Mesodermal cell (in vitro differentiated cells): Measurements from ENCODE around the gene ARPC1B.
"Not testable (repeated sequence)": the region's sequence is repeated elsewhere in the genome, so short reads cannot be mapped to it uniquely, and the experiment has no call there.

ENCODE experiments used
- H3K27ac ChIP-seq: 2 replicates; pipeline ENCODE4 v1.7.0; 2013; ENCODE audit warnings: mild to moderate bottlenecking, low read depth, low read length, moderate library complexity; ENCODE audit not compliant: severe bottlenecking
- H3K36me3 ChIP-seq: 2 replicates; pipeline ENCODE4 v1.7.1; 2013; ENCODE audit warnings: mild to moderate bottlenecking, low read length, moderate library complexity; ENCODE audit not compliant: control insufficient read depth, insufficient read depth
- H3K4me1 ChIP-seq: one replicate; pipeline ENCODE4 v1.7.1; 2013; ENCODE audit warnings: mild to moderate bottlenecking, low read length; ENCODE audit not compliant: insufficient read depth, control insufficient read depth, poor library complexity, severe bottlenecking
- H3K4me3 ChIP-seq: 2 replicates; pipeline ENCODE4 v1.7.0; 2013; ENCODE audit warnings: low read length, control low read depth, mild to moderate bottlenecking; ENCODE audit not compliant: insufficient read depth, poor library complexity, severe bottlenecking; ENCODE audit errors: extremely low read depth
- H3K9me3 ChIP-seq: 2 replicates; pipeline ENCODE4 v1.7.1; 2013; ENCODE audit warnings: mild to moderate bottlenecking, low read length, moderate library complexity; ENCODE audit not compliant: control insufficient read depth
- WGBS, 2 experiments: methylation state at CpG; one replicate each; pipeline ENCODE4 v1.1.5; 2013; ENCODE audit warnings: missing lambda C conversion rate in 2 of 2; ENCODE audit not compliant: insufficient coverage in 2 of 2; 5-methylcytosine and 5-hydroxymethylcytosine counted together

The ARPC1B gene

GRCh38 chr7:99369767-99370391 is 4.7 kb upstream of the ARPC1B start:
- WGBS, 2 experiments = 86 to 88% methylated on average over 7 to 8 of the region's 9 CpGs
- Histone ChIP-seq H3K36me3 (peaks cover 23% of the 10 kb centered on the region), H3K9me3 (no peaks in the 10 kb centered on the region), H3K4me3 (no peak overlapping the region), H3K27ac (no peak overlapping the region), H3K4me1 (peaks cover 17% of the 10 kb centered on the region)

- Histone ChIP-seq H3K4me1 (peaks cover 17% of the 10 kb centered on the region), H3K27ac (no peak overlapping the region), H3K9me3 (no peaks in the 10 kb centered on the region), H3K4me3 (no peak overlapping the region), H3K36me3 (peaks cover 12% of the 10 kb centered on the region)
- 94 to 99% methylated on average over 5 to 8 of the region's 11 CpGs for WGBS, 2 experiments
Observed at GRCh38 chr7:99371376-99371920, 3.1 kb upstream of the ARPC1B start.

GRCh38 chr7:99372275-99373090 is 2.0 kb upstream of the ARPC1B start:
- 85 to 89% methylated on average over 18 of the region's 21 CpGs for WGBS, 2 experiments
- Histone ChIP-seq H3K4me3 (no peak overlapping the region), H3K9me3 (no peaks in the 10 kb centered on the region), H3K36me3 (peaks cover 11% of the 10 kb centered on the region), H3K27ac (peak overlapping the region; percentile 23), H3K4me1 (peaks cover 17% of the 10 kb centered on the region)

GRCh38 chr7:99373091-99374066 is 1.2 kb upstream of the ARPC1B start:
- Histone ChIP-seq H3K4me1 (peaks cover 17% of the 10 kb centered on the region), H3K36me3 (peaks cover 20% of the 10 kb centered on the region), H3K27ac (no peak overlapping the region), H3K4me3 (peak overlapping the region; percentile 72), H3K9me3 (no peaks in the 10 kb centered on the region)
- WGBS, 2 experiments = 88 to 89% methylated on average over 26 to 34 of the region's 41 CpGs

- Histone ChIP-seq H3K4me3 (peak overlapping the region; percentile 72), H3K36me3 (peaks cover 27% of the 10 kb centered on the region), H3K4me1 (peaks cover 29% of the 10 kb centered on the region), H3K27ac (peak overlapping the region; percentile 2), H3K9me3 (no peaks in the 10 kb centered on the region)
- WGBS, 2 experiments = 2 to 5% methylated on average over 36 to 38 of the region's 58 CpGs
Observed at GRCh38 chr7:99375070-99375807, 709 bp downstream of the ARPC1B start.

GRCh38 chr7:99379043-99379577 is 4.6 kb downstream of the ARPC1B start:
- H3K27ac ChIP-seq = peak overlapping the region; percentile 64
- H3K36me3 ChIP-seq = peaks cover 56% of the 10 kb centered on the region
- WGBS, 2 experiments = 77 to 81% methylated on average over 5 to 6 of the region's 7 CpGs
- peaks cover 14% of the 10 kb centered on the region for H3K4me1 ChIP-seq
- no peaks in the 10 kb centered on the region for H3K9me3 ChIP-seq
- H3K4me3 ChIP-seq = no peak overlapping the region

- WGBS, 2 experiments = 89 to 94% methylated on average over 5 of the region's 7 CpGs
- not testable (repeated sequence) for H3K9me3 ChIP-seq, H3K4me3 ChIP-seq
- H3K27ac ChIP-seq = peak overlapping the region; percentile 64
- H3K36me3 ChIP-seq = peaks cover 56% of the 10 kb centered on the region
- peaks cover 14% of the 10 kb centered on the region for H3K4me1 ChIP-seq
Observed at GRCh38 chr7:99379693-99380031, 5.1 kb downstream of the ARPC1B start.

- peaks cover 14% of the 10 kb centered on the region for H3K4me1 ChIP-seq
- H3K27ac ChIP-seq = peak overlapping the region; percentile 45
- no peaks in the 10 kb centered on the region for H3K9me3 ChIP-seq
- no peak overlapping the region for H3K4me3 ChIP-seq
- H3K36me3 ChIP-seq = peaks cover 57% of the 10 kb centered on the region
- WGBS, 2 experiments = 87 to 93% methylated on average over 5 to 9 of the region's 12 CpGs
Observed at GRCh38 chr7:99380032-99380822, 5.7 kb downstream of the ARPC1B start.

GRCh38 chr7:99380823-99381663 is 6.5 kb downstream of the ARPC1B start:
- WGBS, 2 experiments = 91 to 97% methylated on average over 15 to 16 of the region's 16 CpGs
- no peaks in the 10 kb centered on the region for H3K9me3 ChIP-seq
- peaks cover 14% of the 10 kb centered on the region for H3K4me1 ChIP-seq
- peaks cover 63% of the 10 kb centered on the region for H3K36me3 ChIP-seq
- no peak overlapping the region for H3K27ac ChIP-seq
- no peak overlapping the region for H3K4me3 ChIP-seq
